Transverse colon (tissue), 3 donors: ENCODE results near the gene CYP46A1.

Source experiments
- EP300 ChIP-seq: sonication (generic); formaldehyde crosslinking; IDR thresholded peaks from one replicate; pipeline ENCODE4 v1.6.1; 2017; ENCODE audit warnings: antibody characterized with exemption, low read depth
- POLR2A ChIP-seq: fragments of 450-650 bp; IDR thresholded peaks from one replicate; pipeline ENCODE4 v1.6.1; 2016; ENCODE audit warnings: antibody characterized with exemption, mild to moderate bottlenecking, moderate library complexity
- TF ChIP-seq, protein P1 (sequence below), 5 experiments: fragments of 200-600 bp in 3 of 5; fragments of 450-650 bp in 2 of 5; sonication (generic) in 3 of 5; IDR thresholded peaks; 1 replicate in 2 of 5; 2 replicates in 3 of 5; pipeline ENCODE4 v1.5.1; 2016 to 2017; ENCODE audit warnings: antibody characterized with exemption in 5 of 5, inconsistent platforms in 3 of 5, mild to moderate bottlenecking in 2 of 5, moderate library complexity in 1 of 5

DNA sequence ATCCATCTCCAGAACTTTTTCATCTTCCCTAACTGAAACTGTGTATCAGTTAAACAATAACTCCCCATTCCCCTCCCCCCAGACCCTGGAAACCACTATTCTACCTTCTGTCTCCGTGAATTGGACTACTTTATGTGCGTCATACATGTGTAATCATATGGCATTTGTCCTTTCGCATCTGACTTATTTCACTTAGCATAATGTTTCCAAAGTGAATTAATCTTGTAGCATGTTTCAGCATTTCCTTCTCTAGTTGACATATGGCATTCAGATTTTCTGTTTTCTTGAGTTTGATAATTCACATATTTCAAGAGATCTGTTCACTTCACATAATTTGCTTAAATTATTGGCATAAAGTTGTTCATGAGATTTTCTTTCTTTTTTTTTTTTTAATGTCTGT, 9.8 kb downstream of the CYP46A1 start:
- TF ChIP-seq, protein P1, sequence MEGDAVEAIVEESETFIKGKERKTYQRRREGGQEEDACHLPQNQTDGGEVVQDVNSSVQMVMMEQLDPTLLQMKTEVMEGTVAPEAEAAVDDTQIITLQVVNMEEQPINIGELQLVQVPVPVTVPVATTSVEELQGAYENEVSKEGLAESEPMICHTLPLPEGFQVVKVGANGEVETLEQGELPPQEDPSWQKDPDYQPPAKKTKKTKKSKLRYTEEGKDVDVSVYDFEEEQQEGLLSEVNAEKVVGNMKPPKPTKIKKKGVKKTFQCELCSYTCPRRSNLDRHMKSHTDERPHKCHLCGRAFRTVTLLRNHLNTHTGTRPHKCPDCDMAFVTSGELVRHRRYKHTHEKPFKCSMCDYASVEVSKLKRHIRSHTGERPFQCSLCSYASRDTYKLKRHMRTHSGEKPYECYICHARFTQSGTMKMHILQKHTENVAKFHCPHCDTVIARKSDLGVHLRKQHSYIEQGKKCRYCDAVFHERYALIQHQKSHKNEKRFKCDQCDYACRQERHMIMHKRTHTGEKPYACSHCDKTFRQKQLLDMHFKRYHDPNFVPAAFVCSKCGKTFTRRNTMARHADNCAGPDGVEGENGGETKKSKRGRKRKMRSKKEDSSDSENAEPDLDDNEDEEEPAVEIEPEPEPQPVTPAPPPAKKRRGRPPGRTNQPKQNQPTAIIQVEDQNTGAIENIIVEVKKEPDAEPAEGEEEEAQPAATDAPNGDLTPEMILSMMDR (IDR thresholded peaks at IDR 0.05), result no peak
- no peak for TF ChIP-seq POLR2A
- no peak for TF ChIP-seq EP300
